SK-N-SH treated with all-trans-retinoic acid at 6 μM for 48 hours (cell line): ENCODE measurements around the gene PIEZO1.

ENCODE experiments used
- ATAC-seq: fragments of 200-7000 bp; cut with Tn5 transposase; 3 replicates; pipeline ENCODE4 v1.9.1; 2020; ENCODE audit warnings: mild to moderate bottlenecking, moderate library complexity
- ARNTL ChIP-seq: fragments of 450-650 bp; formaldehyde crosslinking; IDR thresholded peaks from 2 replicates; pipeline ENCODE4 v1.5.0; 2020; ENCODE audit warnings: low read depth, mild to moderate bottlenecking, moderate library complexity, borderline replicate concordance
- BACH2 ChIP-seq: fragments of 250-450 bp; sonication (Bioruptor Pico); IDR thresholded peaks from 2 replicates; pipeline ENCODE4 v1.9.0; 2021; ENCODE audit warnings: mild to moderate bottlenecking, borderline replicate concordance
- CREB5 ChIP-seq: fragments of 250-450 bp; sonication (Bioruptor Pico); IDR thresholded peaks from 2 replicates; pipeline ENCODE4 v1.5.1; 2020; ENCODE audit warnings: low read depth, mild to moderate bottlenecking, moderate library complexity
- CSDC2 ChIP-seq: fragments of 250-450 bp; sonication (Bioruptor Pico); IDR thresholded peaks from 2 replicates; pipeline ENCODE4 v1.5.0; 2020; ENCODE audit warnings: mild to moderate bottlenecking, moderate library complexity
- CSRNP3 ChIP-seq: fragments of 250-450 bp; sonication (Bioruptor Pico); IDR thresholded peaks from 2 replicates; pipeline ENCODE4 v1.5.1; 2021; ENCODE audit warnings: mild to moderate bottlenecking, moderate library complexity
- ESRRG ChIP-seq: fragments of 250-450 bp; sonication (Bioruptor Pico); IDR thresholded peaks from 2 replicates; pipeline ENCODE4 v1.6.1; 2021; ENCODE audit warnings: mild to moderate bottlenecking
- GLIS3 ChIP-seq: fragments of 250-450 bp; sonication (Bioruptor Pico); IDR thresholded peaks from 2 replicates; pipeline ENCODE4 v1.5.0; 2020; ENCODE audit warnings: mild to moderate bottlenecking, moderate library complexity
- OSR1 ChIP-seq: fragments of 250-450 bp; sonication (Bioruptor Pico); IDR thresholded peaks from 2 replicates; pipeline ENCODE4 v1.8.0; 2022; ENCODE audit warnings: moderate library complexity, mild to moderate bottlenecking, inconsistent platforms
- PATZ1 ChIP-seq: fragments of 250-450 bp; sonication (Bioruptor Pico); IDR thresholded peaks from 2 replicates; pipeline ENCODE4 v1.8.0; 2020; ENCODE audit warnings: mild to moderate bottlenecking, moderate library complexity, borderline replicate concordance
- POU6F1 ChIP-seq: fragments of 250-450 bp; sonication (Bioruptor Pico); IDR thresholded peaks from 2 replicates; pipeline ENCODE4 v1.8.0; 2021; ENCODE audit warnings: low read depth, mild to moderate bottlenecking, moderate library complexity, borderline replicate concordance
- PPARA ChIP-seq: fragments of 250-450 bp; sonication (Bioruptor Pico); IDR thresholded peaks from 2 replicates; pipeline ENCODE4 v1.5.0; 2020; ENCODE audit warnings: mild to moderate bottlenecking, borderline replicate concordance
- RARB ChIP-seq: fragments of 250-450 bp; sonication (Bioruptor Pico); IDR thresholded peaks from 2 replicates; pipeline ENCODE4 v1.8.0; 2021; ENCODE audit warnings: mild to moderate bottlenecking, moderate library complexity
- SNAI2 ChIP-seq: fragments of 250-450 bp; sonication (Bioruptor Pico); IDR thresholded peaks from 2 replicates; pipeline ENCODE4 v1.5.0; 2020; ENCODE audit warnings: mild to moderate bottlenecking, moderate library complexity
- TCF4 ChIP-seq: fragments of 250-450 bp; sonication (Bioruptor Pico); IDR thresholded peaks from 2 replicates; pipeline ENCODE4 v1.8.0; 2021; ENCODE audit warnings: mild to moderate bottlenecking, moderate library complexity, borderline replicate concordance
- TOX ChIP-seq: fragments of 250-450 bp; sonication (Bioruptor Pico); IDR thresholded peaks from 2 replicates; pipeline ENCODE4 v1.8.0; 2021; ENCODE audit warnings: mild to moderate bottlenecking, moderate library complexity, borderline replicate concordance
- TSHZ2 ChIP-seq: fragments of 250-450 bp; sonication (Bioruptor Pico); IDR thresholded peaks from 2 replicates; pipeline ENCODE4 v1.5.0; 2020; ENCODE audit warnings: mild to moderate bottlenecking, moderate library complexity
- ZC3H10 ChIP-seq: fragments of 250-450 bp; sonication (Bioruptor Pico); IDR thresholded peaks from 2 replicates; pipeline ENCODE4 v1.5.1; 2021; ENCODE audit warnings: mild to moderate bottlenecking, moderate library complexity
- ZFP3 ChIP-seq: fragments of 250-450 bp; sonication (Bioruptor Pico); IDR thresholded peaks from 2 replicates; pipeline ENCODE4 v1.5.0; 2020; ENCODE audit warnings: mild to moderate bottlenecking, moderate library complexity
- ZFP30 ChIP-seq: fragments of 450-650 bp; formaldehyde crosslinking; IDR thresholded peaks from 2 replicates; pipeline ENCODE4 v1.5.0; 2022; ENCODE audit warnings: mild to moderate bottlenecking, moderate library complexity
- ZNF565 ChIP-seq: fragments of 450-650 bp; formaldehyde crosslinking; conservative IDR thresholded peaks from 2 replicates; pipeline ENCODE4 v1.5.0; 2020; ENCODE audit warnings: low read depth, mild to moderate bottlenecking, moderate library complexity
- ZNF70 ChIP-seq: fragments of 450-650 bp; formaldehyde crosslinking; IDR thresholded peaks from 2 replicates; pipeline ENCODE4 v1.5.0; 2020; ENCODE audit warnings: mild to moderate bottlenecking, moderate library complexity
- ZNF8 ChIP-seq: fragments of 450-650 bp; formaldehyde crosslinking; IDR thresholded peaks from 2 replicates; pipeline ENCODE4 v1.5.0; 2020; ENCODE audit warnings: mild to moderate bottlenecking, moderate library complexity

The PIEZO1 gene

GRCh38 chr16:88687254-88687576 lies 97.8 kb downstream of the PIEZO1 start:
- TF ChIP-seq ZFP3 (CRISPR knock-in tag) (no peak), SNAI2 (no peak), ZNF8 (no peak), PPARA (no peak), CSDC2 (CRISPR knock-in tag) (no peak), ZNF565 (no peak), ESRRG (no peak), TOX (CRISPR knock-in tag) (no peak), ZC3H10 (CRISPR knock-in tag) (no peak), TCF4 (no peak), ZNF70 (CRISPR knock-in tag) (no peak), POU6F1 (CRISPR knock-in tag) (no peak), RARB (CRISPR knock-in tag) (no peak), ZFP30 (CRISPR knock-in tag) (no peak), TSHZ2 (CRISPR knock-in tag) (no peak), GLIS3 (no peak), CSRNP3 (CRISPR knock-in tag) (no peak), PATZ1 (CRISPR knock-in tag) (no peak), CREB5 (CRISPR knock-in tag) (no peak)
- ATAC-seq, result no peak

- ATAC-seq, result peak; percentile 92
- TF ChIP-seq ZNF565, result no peak
- TF ChIP-seq CSDC2 (CRISPR knock-in tag), result no peak
- no peak for TF ChIP-seq ZNF70 (CRISPR knock-in tag)
Measured at GRCh38 chr16:88686439-88687253, 98.4 kb downstream of the PIEZO1 start, which contains the start of gene SNAI3. Gene SNAI3 (minus strand): TSS chr16:88686507. CDS start chr16:88686406, 101 bp downstream.

- ATAC-seq, result peak; percentile 45
- TF ChIP-seq POU6F1 (CRISPR knock-in tag) (no peak), SNAI2 (no peak), CSDC2 (CRISPR knock-in tag) (no peak), ESRRG (no peak), TSHZ2 (CRISPR knock-in tag) (no peak), OSR1 (CRISPR knock-in tag) (no peak), ARNTL (CRISPR knock-in tag) (no peak), PPARA (no peak), BACH2 (CRISPR knock-in tag) (no peak), CSRNP3 (CRISPR knock-in tag) (no peak), ZNF565 (no peak), ZFP3 (CRISPR knock-in tag) (no peak)
Measured at GRCh38 chr16:88686062-88686438, 99.0 kb downstream of the PIEZO1 start.
